H9 (cell line): Measurements from ENCODE around the gene TCERG1L. TPM values are rescaled to one million over a fixed set of nuclear protein-coding genes. Genes with fewer than 3 reads are reported as not detected.

Experiments
- DNase-seq: peaks from one replicate; pipeline ENCODE4 v3.0.0-alpha.2; 2017
- H2AFZ ChIP-seq: one replicate; pipeline ENCODE4 v1.6.1; 2013; ENCODE audit warnings: mild to moderate bottlenecking, low read length, control low read depth, moderate library complexity
- H2AK5ac ChIP-seq: 2 replicates; pipeline ENCODE4 v1.6.1; 2013; ENCODE audit warnings: low read length, control low read depth, mixed read lengths; ENCODE audit not compliant: insufficient read length
- H2BK120ac ChIP-seq: one replicate; pipeline ENCODE4 v1.6.1; 2013; ENCODE audit warnings: low read depth, mild to moderate bottlenecking, low read length, control low read depth, inconsistent platforms; ENCODE audit not compliant: poor library complexity, severe bottlenecking
- H2BK12ac ChIP-seq: 2 replicates; pipeline ENCODE4 v1.6.1; 2013; ENCODE audit warnings: low read length, control low read depth, mixed read lengths, low read depth; ENCODE audit not compliant: insufficient read length
- H2BK15ac ChIP-seq: 2 replicates; pipeline ENCODE4 v1.6.1; 2013; ENCODE audit warnings: low read depth, low read length, control low read depth
- H2BK20ac ChIP-seq: one replicate; pipeline ENCODE4 v1.6.1; 2013; ENCODE audit warnings: low read depth, mild to moderate bottlenecking, low read length, control low read depth, inconsistent platforms; ENCODE audit not compliant: poor library complexity, severe bottlenecking
- H2BK5ac ChIP-seq: 2 replicates; pipeline ENCODE4 v1.6.1; 2013; ENCODE audit warnings: low read length, control low read depth, mixed read lengths; ENCODE audit not compliant: insufficient read length
- H3K14ac ChIP-seq: 2 replicates; pipeline ENCODE4 v1.6.1; 2013; ENCODE audit warnings: low read length, control low read depth; ENCODE audit not compliant: insufficient read depth
- H3K18ac ChIP-seq: 2 replicates; pipeline ENCODE4 v1.6.1; 2013; ENCODE audit warnings: low read depth, mild to moderate bottlenecking, mixed read lengths, low read length, control low read depth; ENCODE audit not compliant: insufficient read length
- H3K23ac ChIP-seq: 2 replicates; pipeline ENCODE4 v1.6.1; 2013; ENCODE audit warnings: low read length, control low read depth, mixed read lengths, low read depth; ENCODE audit not compliant: insufficient read length
- H3K23me2 ChIP-seq: 2 replicates; pipeline ENCODE4 v1.6.1; 2013; ENCODE audit warnings: low read depth, mild to moderate bottlenecking, mixed read lengths, low read length, control low read depth; ENCODE audit not compliant: insufficient read length, poor library complexity, severe bottlenecking
- H3K27ac ChIP-seq: 2 replicates; pipeline ENCODE4 v1.5.1; 2013; ENCODE audit warnings: low read length, control low read depth, mixed read lengths, low read depth; ENCODE audit not compliant: insufficient read length
- H3K27me3 ChIP-seq: 2 replicates; pipeline ENCODE4 v1.6.1; 2013; ENCODE audit warnings: low read length, control low read depth, inconsistent platforms; ENCODE audit not compliant: insufficient read depth
- H3K4ac ChIP-seq: 2 replicates; pipeline ENCODE4 v1.6.1; 2013; ENCODE audit warnings: low read depth, mild to moderate bottlenecking, control low read depth, inconsistent platforms, low read length, moderate library complexity
- H3K4me1 ChIP-seq: 2 replicates; pipeline ENCODE4 v1.6.1; 2013; ENCODE audit warnings: low read length, control low read depth, inconsistent platforms; ENCODE audit not compliant: insufficient read depth
- H3K4me2 ChIP-seq: 2 replicates; pipeline ENCODE4 v1.6.1; 2013; ENCODE audit warnings: low read length, control low read depth, mixed read lengths; ENCODE audit not compliant: insufficient read length, insufficient read depth
- H3K56ac ChIP-seq: 2 replicates; pipeline ENCODE4 v1.6.1; 2013; ENCODE audit warnings: low read depth, mild to moderate bottlenecking, mixed read lengths, low read length, control low read depth; ENCODE audit not compliant: insufficient read length
- H3K79me1 ChIP-seq: 2 replicates; pipeline ENCODE4 v1.6.1; 2013; ENCODE audit warnings: low read depth, mild to moderate bottlenecking, moderate library complexity, low read length, control low read depth, inconsistent platforms; ENCODE audit not compliant: insufficient read depth, poor library complexity, severe bottlenecking
- H3K79me2 ChIP-seq: 2 replicates; pipeline ENCODE4 v1.6.1; 2013; ENCODE audit warnings: low read length, control low read depth, inconsistent platforms; ENCODE audit not compliant: insufficient read depth
- H3K9ac ChIP-seq: 2 replicates; pipeline ENCODE4 v1.6.1; 2013; ENCODE audit warnings: low read length, control low read depth, mixed read lengths; ENCODE audit not compliant: insufficient read length; ENCODE audit errors: extremely low read depth
- H3K9me3 ChIP-seq: one replicate; pipeline ENCODE4 v1.6.1; 2013; ENCODE audit warnings: low read depth, low read length, inconsistent platforms; ENCODE audit not compliant: control insufficient read depth
- H3T11ph ChIP-seq: one replicate; pipeline ENCODE4 v1.6.1; 2013; ENCODE audit warnings: mild to moderate bottlenecking, low read length, control low read depth, inconsistent platforms
- H4K20me1 ChIP-seq: one replicate; pipeline ENCODE4 v1.6.1; 2013; ENCODE audit not compliant: control insufficient read depth, insufficient read length, insufficient read depth
- H4K5ac ChIP-seq: 2 replicates; pipeline ENCODE4 v1.6.1; 2013; ENCODE audit warnings: low read depth, mild to moderate bottlenecking, mixed read lengths, low read length, control low read depth; ENCODE audit not compliant: insufficient read length
- H4K8ac ChIP-seq: replicated peaks from 2 replicates; pipeline ENCODE4 v1.6.1; 2013; ENCODE audit warnings: low read length, control low read depth, mixed read lengths, low read depth; ENCODE audit not compliant: insufficient read length
- H4K91ac ChIP-seq: 2 replicates; pipeline ENCODE4 v1.6.1; 2013; ENCODE audit warnings: low read depth, mild to moderate bottlenecking, moderate library complexity, mixed read lengths, low read length, control low read depth; ENCODE audit not compliant: insufficient read length
- H3K27ac Mint-ChIP-seq, 3 experiments: 2 replicates in 2 of 3; 3 replicates in 1 of 3; pipeline ENCODE4 v1.8.0; 2020 to 2021; ENCODE audit warnings: mixed read lengths in 3 of 3, mild to moderate bottlenecking in 1 of 3, moderate library complexity in 1 of 3
- H3K27me3 Mint-ChIP-seq: 2 replicates; pipeline ENCODE4 v1.8.0; 2021; ENCODE audit warnings: low read depth, mild to moderate bottlenecking, moderate library complexity, mixed read lengths
- H3K36me3 Mint-ChIP-seq, 3 experiments: 2 replicates in 2 of 3; 3 replicates in 1 of 3; pipeline ENCODE4 v1.8.0; 2020 to 2021; ENCODE audit warnings: low read depth in 3 of 3, mixed read lengths in 3 of 3; ENCODE audit not compliant: insufficient read depth in 1 of 3
- H3K4me1 Mint-ChIP-seq, 2 experiments: 2 replicates each; pipeline ENCODE4 v1.8.0; 2020; ENCODE audit warnings: mixed read lengths in 2 of 2
- H3K4me3 Mint-ChIP-seq, 2 experiments: 2 replicates in 1 of 2; 3 replicates in 1 of 2; pipeline ENCODE4 v1.8.0; 2020 to 2021; ENCODE audit warnings: mild to moderate bottlenecking in 2 of 2, mixed read lengths in 2 of 2, moderate library complexity in 1 of 2
- H3K9me3 Mint-ChIP-seq, 2 experiments: 2 replicates in 1 of 2; 3 replicates in 1 of 2; pipeline ENCODE4 v1.8.0; 2020; ENCODE audit warnings: mild to moderate bottlenecking in 2 of 2, mixed read lengths in 2 of 2, moderate library complexity in 1 of 2
- WGBS: extraction: QIAGEN DNeasy Blood & Tissue Kit; methylation state at CpG from one replicate; pipeline ENCODE4 v1.1.7; 2013; ENCODE audit warnings: missing lambda C conversion rate, low lambda C conversion rate, mixed read lengths; ENCODE audit not compliant: insufficient read length; ENCODE audit errors: extremely low coverage; 5-methylcytosine and 5-hydroxymethylcytosine counted together
- total RNA-seq: library from RNA; stranded (reverse); gene quantifications from 2 replicates; pipeline ENCODE4 v1.2.1, GENCODE V29; 2021
- TF ChIP-seq, protein P1 (sequence below): fragments of 200-600 bp; sonication (generic); conservative IDR thresholded peaks from 3 replicates; pipeline ENCODE4 v1.8.0; 2021; ENCODE audit warnings: antibody characterized with exemption, mild to moderate bottlenecking

TCERG1L gene
- total RNA-seq, 1 experiment from 2014 or later, result 3.3 TPM

DNA sequence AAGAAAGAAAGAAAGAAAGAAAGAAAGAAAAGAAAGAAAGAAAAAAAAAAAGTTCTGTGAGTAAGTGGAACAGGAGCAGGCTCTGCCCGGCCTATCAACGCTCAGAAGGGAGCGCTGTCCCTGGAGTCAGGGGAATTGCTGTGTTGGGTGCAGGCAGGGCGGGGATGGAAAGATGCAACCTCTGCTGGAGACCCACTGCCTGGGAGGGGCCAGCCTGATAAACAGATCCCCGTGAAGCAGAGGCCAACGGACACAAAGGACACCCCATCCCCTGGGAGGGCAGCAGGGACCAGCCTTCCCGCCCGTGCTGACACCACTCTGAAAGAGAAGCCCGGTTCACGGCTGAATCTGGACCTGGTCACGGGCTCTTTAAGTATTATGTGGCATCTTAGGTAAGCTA, 54.5 kb downstream of the TCERG1L start:
- H2BK120ac ChIP-seq, result no peak overlapping the region
- peaks cover 3% of the 10 kb centered on the region in 2 experiments; a peak in 2 of 4 replicates for H3K4me1 Mint-ChIP-seq

More for the DNA sequence above, 54.5 kb downstream of the TCERG1L start:
- no peak overlapping the region for H3T11ph ChIP-seq
- H2AK5ac ChIP-seq, result no peak overlapping the region
- no peak overlapping the region for H3K56ac ChIP-seq
- H4K5ac ChIP-seq, result no peak overlapping the region
- H3K79me1 ChIP-seq, result no peaks in the 10 kb centered on the region
- no peak overlapping the region for H3K9ac ChIP-seq
- H2BK15ac ChIP-seq, result no peak overlapping the region
- H3K14ac ChIP-seq, result no peak overlapping the region
- H3K27ac ChIP-seq, result no peak overlapping the region
- H3K18ac ChIP-seq, result no peak overlapping the region
- no peak for DNase-seq
- no peak overlapping the region for H4K91ac ChIP-seq
- H3K4me1 ChIP-seq, result no peaks in the 10 kb centered on the region
- no peaks in the 10 kb centered on the region for H3K36me3 Mint-ChIP-seq
- H3K4ac ChIP-seq, result no peak overlapping the region
- H3K23me2 ChIP-seq, result no peaks in the 10 kb centered on the region
- H4K8ac ChIP-seq, result no peak overlapping the region
- TF ChIP-seq, protein P1, sequence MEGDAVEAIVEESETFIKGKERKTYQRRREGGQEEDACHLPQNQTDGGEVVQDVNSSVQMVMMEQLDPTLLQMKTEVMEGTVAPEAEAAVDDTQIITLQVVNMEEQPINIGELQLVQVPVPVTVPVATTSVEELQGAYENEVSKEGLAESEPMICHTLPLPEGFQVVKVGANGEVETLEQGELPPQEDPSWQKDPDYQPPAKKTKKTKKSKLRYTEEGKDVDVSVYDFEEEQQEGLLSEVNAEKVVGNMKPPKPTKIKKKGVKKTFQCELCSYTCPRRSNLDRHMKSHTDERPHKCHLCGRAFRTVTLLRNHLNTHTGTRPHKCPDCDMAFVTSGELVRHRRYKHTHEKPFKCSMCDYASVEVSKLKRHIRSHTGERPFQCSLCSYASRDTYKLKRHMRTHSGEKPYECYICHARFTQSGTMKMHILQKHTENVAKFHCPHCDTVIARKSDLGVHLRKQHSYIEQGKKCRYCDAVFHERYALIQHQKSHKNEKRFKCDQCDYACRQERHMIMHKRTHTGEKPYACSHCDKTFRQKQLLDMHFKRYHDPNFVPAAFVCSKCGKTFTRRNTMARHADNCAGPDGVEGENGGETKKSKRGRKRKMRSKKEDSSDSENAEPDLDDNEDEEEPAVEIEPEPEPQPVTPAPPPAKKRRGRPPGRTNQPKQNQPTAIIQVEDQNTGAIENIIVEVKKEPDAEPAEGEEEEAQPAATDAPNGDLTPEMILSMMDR, result no peak
- H2AFZ ChIP-seq, result no peak overlapping the region
- no peak overlapping the region; a peak in 1 of 7 replicates for H3K27ac Mint-ChIP-seq
- H4K20me1 ChIP-seq, result no peaks in the 10 kb centered on the region
- no peaks in the 10 kb centered on the region for H3K79me2 ChIP-seq
- no peaks in the 10 kb centered on the region for H3K27me3 ChIP-seq
- H3K9me3 ChIP-seq, result no peaks in the 10 kb centered on the region
- no peak overlapping the region for H2BK12ac ChIP-seq
- H3K4me2 ChIP-seq, result no peak overlapping the region
- H2BK5ac ChIP-seq, result no peak overlapping the region
- H2BK20ac ChIP-seq, result no peak overlapping the region
- WGBS, result no CpG with 5 or more reads among the region's 11 CpGs
- no peak overlapping the region for H3K4me3 Mint-ChIP-seq
- no peak overlapping the region for H3K23ac ChIP-seq
- H3K9me3 Mint-ChIP-seq, result no peaks in the 10 kb centered on the region
- H3K27me3 Mint-ChIP-seq, result no peaks in the 10 kb centered on the region
